ENCODE measurements around the gene SLC9A4. TPM values are rescaled to one million over a fixed set of nuclear protein-coding genes. Genes with fewer than 3 reads are reported as not detected.
"Not testable (repeated sequence)": the region's sequence is repeated elsewhere in the genome, so short reads cannot be mapped to it uniquely, and the experiment has no call there.

Gene SLC9A4
- total and polyA plus RNA-seq, 5 donors = not detected

GRCh38 chr2:102553601-102554000 is 80.6 kb downstream of the SLC9A4 start:
- DNase-seq (no peak), ATAC-seq (no peak)
- H3K4me3 ChIP-seq (ENCODE audit: low read length) = no peak overlapping the region
- intact Hi-C loops (cut with DNase I) = no loop called here
- H3K9me3 ChIP-seq (ENCODE audit: control insufficient read depth, low read length) = no peaks in the 10 kb centered on the region
- H3K27me3 ChIP-seq (ENCODE audit: control insufficient read depth, insufficient read depth) = no peaks in the 10 kb centered on the region
- 33% methylated on average over 1 of the region's 1 CpG for WGBS
- H3K27ac ChIP-seq (ENCODE audit: low read length) = no peak overlapping the region
- H3K4me1 ChIP-seq (ENCODE audit: control insufficient read depth, insufficient read depth, low read length) = no peaks in the 10 kb centered on the region

- intact Hi-C loops (cut with DNase I) = no loop called here
- no peak for ATAC-seq
- 82% methylated on average over 1 of the region's 1 CpG for WGBS
Measured at GRCh38 chr2:102558463-102558862, 85.4 kb downstream of the SLC9A4 start.

GRCh38 chr2:102562542-102562941 is 89.5 kb downstream of the SLC9A4 start:
- intact Hi-C loops (cut with DNase I) = not testable (repeated sequence)

More at GRCh38 chr2:102558463-102558862, 85.4 kb downstream of the SLC9A4 start:
- H3K27me3 ChIP-seq (ENCODE audit: control insufficient read depth, insufficient read depth) = no peaks in the 10 kb centered on the region
- no peak overlapping the region for H3K27ac ChIP-seq (ENCODE audit: low read length)
- H3K4me3 ChIP-seq (ENCODE audit: low read length) = no peak overlapping the region
- no peaks in the 10 kb centered on the region for H3K4me1 ChIP-seq (ENCODE audit: control insufficient read depth, insufficient read depth, low read length)
- no peak for DNase-seq
- no peaks in the 10 kb centered on the region for H3K9me3 ChIP-seq (ENCODE audit: control insufficient read depth, low read length)

GRCh38 chr2:102575888-102576287 is 102.9 kb downstream of the SLC9A4 start:
- Histone ChIP-seq H3K27ac (ENCODE audit: low read length) (no peak overlapping the region), H3K9me3 (ENCODE audit: control insufficient read depth, low read length) (no peaks in the 10 kb centered on the region), H3K4me3 (ENCODE audit: low read length) (no peak overlapping the region), H3K27me3 (ENCODE audit: control insufficient read depth, insufficient read depth) (no peaks in the 10 kb centered on the region), H3K4me1 (ENCODE audit: control insufficient read depth, insufficient read depth, low read length) (no peaks in the 10 kb centered on the region)
- ATAC-seq (no peak), DNase-seq (no peak)
- 83% methylated on average over 1 of the region's 1 CpG for WGBS
- intact Hi-C loops (cut with DNase I) = no loop called here

More at GRCh38 chr2:102562542-102562941, 89.5 kb downstream of the SLC9A4 start:
- not testable (repeated sequence) for H3K4me1 ChIP-seq (ENCODE audit: control insufficient read depth, insufficient read depth, low read length); ATAC-seq; H3K27me3 ChIP-seq (ENCODE audit: control insufficient read depth, insufficient read depth); H3K27ac ChIP-seq (ENCODE audit: low read length); DNase-seq; H3K4me3 ChIP-seq (ENCODE audit: low read length); H3K9me3 ChIP-seq (ENCODE audit: control insufficient read depth, low read length)
- WGBS = 71% methylated on average over 1 of the region's 1 CpG

GRCh38 chr2:102578376-102578775 is 105.3 kb downstream of the SLC9A4 start:
- no peak overlapping the region for H3K4me3 ChIP-seq (ENCODE audit: low read length)
- DNase-seq (no peak), ATAC-seq (no peak)
- H3K9me3 ChIP-seq (ENCODE audit: control insufficient read depth, low read length) = no peaks in the 10 kb centered on the region
- H3K27me3 ChIP-seq (ENCODE audit: control insufficient read depth, insufficient read depth) = no peaks in the 10 kb centered on the region
- intact Hi-C loops (cut with DNase I) = no loop called here
- H3K27ac ChIP-seq (ENCODE audit: low read length) = no peak overlapping the region
- WGBS = 71% methylated on average over 2 of the region's 2 CpGs
- H3K4me1 ChIP-seq (ENCODE audit: control insufficient read depth, insufficient read depth, low read length) = no peaks in the 10 kb centered on the region

- no peaks in the 10 kb centered on the region for H3K9me3 ChIP-seq (ENCODE audit: control insufficient read depth, low read length)
- no peaks in the 10 kb centered on the region for H3K27me3 ChIP-seq (ENCODE audit: control insufficient read depth, insufficient read depth)
- no peak overlapping the region for H3K27ac ChIP-seq (ENCODE audit: low read length)
- intact Hi-C loops (cut with DNase I) = no loop called here
- no peak for DNase-seq
- H3K4me1 ChIP-seq (ENCODE audit: control insufficient read depth, insufficient read depth, low read length) = no peaks in the 10 kb centered on the region
- H3K4me3 ChIP-seq (ENCODE audit: low read length) = no peak overlapping the region
- no peak for ATAC-seq
Measured at GRCh38 chr2:102581911-102582310, 108.9 kb downstream of the SLC9A4 start.

- no peaks in the 10 kb centered on the region for H3K27me3 ChIP-seq (ENCODE audit: control insufficient read depth, insufficient read depth)
- no peak overlapping the region for H3K27ac ChIP-seq (ENCODE audit: low read length)
- DNase-seq (no peak), ATAC-seq (no peak)
- H3K4me3 ChIP-seq (ENCODE audit: low read length) = no peak overlapping the region
- no peaks in the 10 kb centered on the region for H3K4me1 ChIP-seq (ENCODE audit: control insufficient read depth, insufficient read depth, low read length)
- 60% methylated on average over 2 of the region's 2 CpGs for WGBS
- intact Hi-C loops (cut with DNase I) = no loop called here
- no peaks in the 10 kb centered on the region for H3K9me3 ChIP-seq (ENCODE audit: control insufficient read depth, low read length)
Measured at GRCh38 chr2:102582845-102583244, 109.8 kb downstream of the SLC9A4 start.

Small RNA genes within 50 kb of the gene (microRNA-seq; reads per million reads assigned to microRNA genes)
- gene MIR4772 = 0 to 0.42 reads per million in 2 donors

Other genes with a start within 250 kb of the SLC9A4 start
- 10 to 100 TPM in 1 of 4 donors, 1 to 10 TPM in 3; 1.5 to 28.8 (median 3.9) TPM for gene IL1RL1, start 161.7 kb upstream of the SLC9A4 start, total RNA-seq
- gene IL1RL1, start 161.7 kb upstream of the SLC9A4 start, polyA plus RNA-seq = 5.7 TPM
- gene IL18R1, start 117.4 kb upstream of the SLC9A4 start, total RNA-seq = 1 to 10 TPM; 2.7 to 8.1 (median 4.0) TPM
- gene IL18R1, start 117.4 kb upstream of the SLC9A4 start, polyA plus RNA-seq = 2.2 TPM
- gene IL18RAP, start 50.1 kb upstream of the SLC9A4 start, total RNA-seq = under 1 TPM; 0.23 to 0.92 (median 0.58) TPM
- 0.18 TPM for gene IL18RAP, start 50.1 kb upstream of the SLC9A4 start, polyA plus RNA-seq
- gene SLC9A2, start 146.3 kb downstream of the SLC9A4 start, total RNA-seq = under 1 TPM in 1 of 4 donors, not detected in 3; 0.12 TPM
- gene SLC9A2, start 146.3 kb downstream of the SLC9A4 start, polyA plus RNA-seq = 0.02 TPM

Measured in right cardiac atrium (tissue), 5 donors.